GM19372 (cell line): Measurements from ENCODE around the gene KCNN4.
"Not testable (repeated sequence)": the region's sequence is repeated elsewhere in the genome, so short reads cannot be mapped to it uniquely, and the experiment has no call there.

Source experiments
- ATAC-seq: cut with Tn5 transposase; IDR thresholded peaks from one replicate; pipeline ENCODE4 v1.9.1; 2021; ENCODE audit warnings: mild to moderate bottlenecking, low read depth, moderate library complexity; ENCODE audit not compliant: unreplicated experiment

The KCNN4 gene

DNA sequence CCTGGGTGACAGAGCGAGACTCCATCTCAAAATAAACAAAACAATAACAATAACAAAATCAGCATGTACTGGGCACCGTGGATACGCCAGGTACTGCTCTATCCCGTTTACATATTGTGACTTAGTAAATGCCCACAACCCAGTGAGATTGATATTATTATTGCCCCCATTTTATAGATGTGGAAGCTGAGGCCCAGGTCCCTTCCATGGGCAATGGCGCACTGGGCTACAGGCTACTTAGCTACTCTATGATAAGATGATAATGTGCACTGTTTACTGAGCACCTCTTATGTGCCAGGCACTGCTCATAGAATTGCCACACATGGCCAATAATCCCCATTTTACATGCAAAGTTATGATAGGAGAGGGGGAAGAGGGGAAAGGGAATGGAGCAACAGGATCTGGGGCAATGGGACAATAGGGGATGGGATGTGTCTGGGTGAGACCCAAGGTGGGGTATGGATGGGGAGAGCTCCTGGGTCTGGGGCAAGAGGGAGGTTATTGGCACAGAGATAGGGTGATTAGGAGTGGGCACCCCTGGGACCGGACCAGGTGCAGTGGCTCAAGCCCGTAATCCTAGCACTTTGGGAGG is 5.4 kb downstream of the KCNN4 start:
- no peak for ATAC-seq

- ATAC-seq, result not testable (repeated sequence)
Observed at GRCh38 chr19:43774940-43775258, 5.9 kb downstream of the KCNN4 start.

GRCh38 chr19:43774103-43774939 is 6.5 kb downstream of the KCNN4 start:
- no peak for ATAC-seq

DNA sequence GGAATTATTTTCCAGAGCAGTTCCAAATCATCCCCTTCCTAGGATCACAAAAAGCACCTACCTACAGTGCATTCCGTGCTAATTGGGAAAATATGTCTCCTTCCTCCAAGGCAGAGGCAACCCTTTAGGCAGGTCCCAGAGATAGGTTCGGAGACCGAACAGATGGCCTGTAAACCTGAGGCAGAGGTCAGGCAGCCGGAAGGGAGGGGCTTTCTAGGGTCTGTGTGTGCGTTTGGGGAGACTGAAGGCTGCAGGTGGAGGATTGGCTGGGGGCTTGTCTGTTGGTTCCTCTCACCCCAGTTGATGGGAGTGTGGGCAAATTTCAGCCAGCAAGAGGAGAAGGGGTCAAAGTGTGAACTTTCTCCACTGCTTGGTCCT is 7.1 kb downstream of the KCNN4 start:
- no peak for ATAC-seq

DNA sequence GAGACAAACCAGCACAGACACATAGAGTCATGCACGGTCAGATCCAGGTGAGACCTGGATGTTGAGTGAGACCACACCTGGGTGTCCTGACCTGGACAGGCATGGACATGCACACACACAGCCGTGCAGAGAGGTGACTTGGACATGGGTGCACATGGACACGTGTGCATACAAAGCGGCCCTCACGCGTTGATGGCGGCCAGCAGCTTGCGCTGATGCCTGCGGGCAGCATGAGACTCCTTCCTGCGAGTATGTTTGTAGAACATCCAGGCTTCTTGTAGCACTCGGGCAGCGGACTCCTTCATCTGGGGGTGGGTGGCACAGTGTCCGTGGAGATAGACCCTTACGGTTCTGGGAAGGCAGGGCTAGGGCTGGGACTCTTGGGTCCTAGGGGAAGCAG is 11.5 kb downstream of the KCNN4 start:
- ATAC-seq, result no peak

DNA sequence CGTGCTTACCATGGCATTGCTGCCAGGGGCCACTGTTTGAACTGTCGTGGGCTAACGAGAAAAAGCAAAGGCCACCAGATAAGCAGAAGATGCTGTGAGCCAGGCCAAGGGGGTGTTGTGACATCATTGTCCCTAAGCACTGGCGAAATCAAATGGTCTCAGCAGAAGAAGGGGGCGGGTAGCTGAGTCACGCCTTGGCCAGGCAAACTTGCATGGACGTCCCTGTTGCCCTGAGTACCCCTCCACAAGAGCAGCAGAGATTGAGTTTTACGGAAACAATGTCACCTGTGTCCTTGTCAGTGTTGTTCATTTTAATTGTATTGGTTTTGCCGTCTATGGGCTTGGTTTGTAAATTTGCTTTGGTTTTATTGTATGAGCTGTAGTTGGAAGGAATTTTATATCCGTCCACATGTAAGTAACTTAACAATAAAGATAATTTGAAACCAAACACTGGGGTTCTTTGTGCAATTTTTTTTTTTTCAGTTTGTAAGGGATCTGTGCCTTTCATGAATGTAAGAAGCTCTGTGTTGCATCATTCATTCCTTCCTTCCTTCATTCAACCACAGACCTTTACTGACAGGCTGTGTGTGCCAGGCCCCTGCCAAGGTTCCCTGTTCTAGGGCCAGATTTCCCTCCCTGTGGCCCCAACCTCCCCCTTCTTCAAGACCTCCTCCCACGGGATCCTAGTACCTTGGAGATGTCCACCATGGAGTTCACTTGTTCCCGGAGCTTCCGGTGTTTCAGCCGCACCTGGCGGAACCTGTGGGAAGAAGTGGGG is 12.3 kb downstream of the KCNN4 start:
- ATAC-seq, result no peak

DNA sequence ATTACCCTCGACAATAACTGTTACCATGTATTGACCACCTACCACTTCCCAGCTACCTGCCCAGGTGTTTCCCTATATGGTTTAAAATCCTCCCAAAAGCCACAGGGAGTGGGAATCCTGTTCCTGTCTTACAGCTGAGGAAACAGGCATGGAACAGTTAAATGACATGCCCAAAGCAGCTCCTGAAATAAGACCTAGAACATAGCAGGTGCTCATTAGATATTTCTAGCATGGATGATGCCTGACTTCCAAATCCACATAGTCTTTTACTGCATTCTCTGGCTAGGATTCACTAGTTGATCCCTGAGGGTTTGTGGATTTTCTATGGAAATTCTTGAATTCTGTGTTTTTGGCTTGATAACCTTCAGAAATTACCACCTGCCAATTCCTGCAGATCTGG is 13.0 kb downstream of the KCNN4 start:
- no peak for ATAC-seq

- no peak for ATAC-seq
Observed at GRCh38 chr19:43767316-43767715, 13.5 kb downstream of the KCNN4 start.

GRCh38 chr19:43766755-43767043 is 14.1 kb downstream of the KCNN4 start:
- no peak for ATAC-seq

DNA sequence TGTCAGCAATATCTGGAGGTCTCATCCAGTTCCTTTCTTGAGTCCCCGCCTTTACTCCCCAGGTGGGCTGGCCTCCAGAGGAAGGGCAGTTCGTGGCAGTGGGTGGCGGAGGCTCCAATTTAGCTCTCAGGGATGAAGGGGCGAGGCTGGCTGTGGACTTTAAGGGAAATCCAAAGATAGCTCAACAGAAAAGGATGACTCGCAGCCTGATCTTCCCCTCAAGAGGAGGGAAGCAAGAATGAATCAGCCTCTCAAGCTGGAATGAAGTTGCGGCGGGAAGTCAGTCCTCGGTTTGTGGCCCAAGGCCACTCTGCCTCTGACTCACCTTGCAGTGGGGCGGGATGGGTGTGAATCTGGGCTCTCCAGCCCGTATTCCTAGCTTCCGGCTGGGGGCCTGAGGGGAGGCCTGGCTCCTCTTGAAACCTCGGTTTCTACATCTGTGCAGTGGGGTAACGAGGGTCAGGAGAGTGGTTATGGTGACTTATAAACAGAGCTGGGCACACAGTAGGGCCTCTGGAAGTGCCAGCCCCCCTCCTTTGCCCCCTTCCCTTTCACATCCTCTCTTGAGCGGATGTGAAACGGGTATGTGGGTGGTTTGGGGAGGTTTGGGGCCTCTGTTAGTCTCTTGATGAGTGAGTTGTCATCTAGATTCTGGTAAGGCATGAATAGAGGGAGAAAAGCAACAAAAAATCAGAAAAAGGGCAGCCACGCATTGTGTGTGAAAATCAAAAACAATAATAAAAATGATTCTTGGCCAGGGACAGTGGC is 15.5 kb downstream of the KCNN4 start:
- ATAC-seq, result peak; percentile 65

DNA sequence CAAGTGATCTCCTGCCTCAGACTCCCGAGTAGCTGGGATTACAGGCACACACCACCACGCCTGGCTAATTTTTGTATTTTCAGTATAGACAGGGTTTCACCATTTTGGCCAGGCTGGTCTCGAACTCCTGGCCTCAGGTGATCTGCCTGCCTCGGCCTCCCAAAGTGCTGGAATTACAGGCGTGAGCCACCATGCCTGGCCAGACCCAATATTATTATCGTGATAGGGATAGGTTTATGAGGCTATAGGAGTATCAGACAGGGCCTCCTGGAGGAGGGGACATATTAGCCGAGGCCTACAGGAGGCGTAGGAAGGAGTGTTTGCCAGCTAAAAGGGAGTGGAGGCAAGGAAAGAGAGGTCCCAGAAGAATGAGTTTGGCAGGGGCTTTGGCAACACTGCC is 16.1 kb downstream of the KCNN4 start:
- not testable (repeated sequence) for ATAC-seq

DNA sequence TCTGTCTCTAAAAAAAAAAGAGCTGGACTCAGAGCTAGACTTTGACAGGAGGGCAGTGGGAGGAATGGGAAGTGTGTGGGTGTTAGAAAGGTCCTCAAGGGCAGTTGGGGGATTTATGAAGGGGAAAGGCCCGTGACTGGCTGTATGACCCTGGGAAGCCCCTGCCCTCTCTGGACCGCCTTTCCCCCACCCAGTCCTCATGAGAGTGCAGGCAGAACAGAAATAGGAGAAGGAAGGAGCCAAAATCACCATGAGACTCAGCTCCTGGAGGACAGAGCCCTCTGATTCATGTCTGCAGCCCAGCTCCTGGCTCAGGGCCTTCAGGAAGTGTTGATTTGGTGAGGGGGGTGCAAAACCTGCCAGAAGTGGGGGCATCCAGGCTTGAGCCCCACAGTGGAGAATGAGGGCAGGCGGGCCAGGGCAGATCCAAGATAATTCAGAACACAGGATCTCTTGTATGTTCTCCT is 17.3 kb downstream of the KCNN4 start:
- ATAC-seq, result no peak

DNA sequence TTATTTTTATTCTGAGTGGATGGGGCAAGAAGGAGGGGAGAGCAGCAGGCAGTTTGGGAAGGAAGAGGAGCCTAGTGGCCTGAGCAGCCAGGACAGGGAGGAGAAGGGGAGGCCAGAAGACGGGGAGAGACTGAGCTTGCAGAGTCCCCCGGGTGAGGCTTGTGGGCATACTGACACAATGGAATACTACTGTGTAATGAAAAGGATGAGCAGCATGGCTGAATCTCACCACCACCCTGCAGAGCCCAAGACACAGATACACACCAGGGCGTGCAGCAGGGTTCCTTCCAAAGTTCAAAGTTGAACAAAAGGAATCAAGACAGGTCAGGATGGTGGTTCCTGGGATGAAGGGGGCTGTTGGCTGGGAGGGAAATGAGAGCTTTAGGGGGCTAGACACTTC is 18.0 kb downstream of the KCNN4 start:
- ATAC-seq, result no peak

GRCh38 chr19:43760941-43761340 is 19.8 kb downstream of the KCNN4 start:
- ATAC-seq, result no peak

DNA sequence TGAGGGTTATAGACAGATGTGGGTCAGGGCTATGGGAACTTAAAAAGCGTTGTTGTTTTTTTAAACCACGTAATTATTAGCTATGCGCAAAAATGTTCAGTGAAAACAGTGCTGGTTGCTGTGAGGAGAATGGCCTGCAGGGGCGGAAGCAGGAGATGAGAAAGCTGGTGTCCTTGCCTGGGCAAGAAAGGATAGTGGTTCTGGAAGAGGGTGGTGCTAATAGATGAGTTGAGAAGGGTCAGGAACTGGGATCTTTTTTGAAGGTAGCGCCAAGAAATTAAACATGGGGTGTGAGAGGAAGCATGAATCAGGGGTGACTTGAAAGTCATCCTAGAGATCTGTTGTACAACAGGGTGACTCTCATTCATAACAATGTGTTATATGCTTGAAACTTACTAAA is 21.3 kb downstream of the KCNN4 start:
- no peak for ATAC-seq

DNA sequence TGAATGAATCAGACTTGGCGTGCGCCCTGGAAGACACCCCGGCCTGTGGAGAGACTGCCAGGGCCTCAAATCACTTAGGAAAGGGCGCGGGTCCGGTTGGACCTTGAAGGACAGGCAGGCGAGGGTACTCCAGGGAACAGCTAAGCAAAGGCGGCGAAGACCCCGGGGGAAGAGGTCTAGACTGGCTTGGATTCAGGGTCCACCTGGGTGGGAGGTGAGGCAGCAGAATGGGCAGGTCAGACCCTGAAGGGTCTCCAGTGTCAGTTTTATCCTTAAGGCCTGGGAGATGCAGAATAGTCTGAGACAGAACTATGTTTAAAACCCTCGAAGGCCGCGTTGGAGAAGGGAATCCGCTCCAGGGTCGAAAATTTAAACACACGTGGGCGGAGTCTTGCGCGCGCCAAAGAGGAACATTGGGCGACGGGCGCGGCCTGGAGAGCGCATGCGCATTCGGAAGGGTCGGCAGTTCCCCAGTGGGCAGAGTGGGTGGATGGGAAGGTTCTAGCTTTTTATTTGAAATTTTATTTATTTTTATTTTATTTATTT is 25.4 kb downstream of the KCNN4 start:
- peak; percentile 17 for ATAC-seq

GRCh38 chr19:43754503-43755255 is 26.1 kb downstream of the KCNN4 start, which contains the start of gene SMG9:
Gene SMG9, minus strand, starts transcription at chr19:43754962. Its CDS starts 4,221 bp downstream, at chr19:43750741.
- ATAC-seq, result peak; percentile 69

GRCh38 chr19:43754253-43754502 is 26.6 kb downstream of the KCNN4 start:
- ATAC-seq, result no peak

- ATAC-seq, result no peak
Observed at GRCh38 chr19:43752287-43752875, 28.4 kb downstream of the KCNN4 start.
